Measurements from ENCODE around the gene XRCC4.

The XRCC4 gene

DNA sequence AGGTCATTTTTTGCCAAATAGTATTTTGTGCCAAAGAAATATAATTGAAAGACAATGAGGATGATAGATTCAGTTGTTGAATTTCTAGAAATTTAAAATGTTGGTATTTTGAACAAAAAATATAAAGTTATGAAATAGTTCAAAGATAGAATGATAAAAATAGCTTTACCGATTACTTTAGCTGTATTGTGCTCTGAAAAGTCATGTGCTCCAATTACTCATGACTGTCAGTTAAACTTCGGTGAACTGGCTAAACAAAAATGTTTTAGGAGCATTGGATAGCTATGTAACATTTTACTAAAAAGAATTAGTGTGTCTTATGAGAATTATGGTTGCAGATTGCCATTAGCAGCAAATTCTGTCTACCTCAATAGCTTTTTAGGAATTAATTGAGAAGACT lies 216.9 kb downstream of the XRCC4 start:
- H3K27ac ChIP-seq = no peak overlapping the region
- no peak for TF ChIP-seq ZFX (IDR thresholded peaks at IDR 0.05)
- TF ChIP-seq, protein P1, sequence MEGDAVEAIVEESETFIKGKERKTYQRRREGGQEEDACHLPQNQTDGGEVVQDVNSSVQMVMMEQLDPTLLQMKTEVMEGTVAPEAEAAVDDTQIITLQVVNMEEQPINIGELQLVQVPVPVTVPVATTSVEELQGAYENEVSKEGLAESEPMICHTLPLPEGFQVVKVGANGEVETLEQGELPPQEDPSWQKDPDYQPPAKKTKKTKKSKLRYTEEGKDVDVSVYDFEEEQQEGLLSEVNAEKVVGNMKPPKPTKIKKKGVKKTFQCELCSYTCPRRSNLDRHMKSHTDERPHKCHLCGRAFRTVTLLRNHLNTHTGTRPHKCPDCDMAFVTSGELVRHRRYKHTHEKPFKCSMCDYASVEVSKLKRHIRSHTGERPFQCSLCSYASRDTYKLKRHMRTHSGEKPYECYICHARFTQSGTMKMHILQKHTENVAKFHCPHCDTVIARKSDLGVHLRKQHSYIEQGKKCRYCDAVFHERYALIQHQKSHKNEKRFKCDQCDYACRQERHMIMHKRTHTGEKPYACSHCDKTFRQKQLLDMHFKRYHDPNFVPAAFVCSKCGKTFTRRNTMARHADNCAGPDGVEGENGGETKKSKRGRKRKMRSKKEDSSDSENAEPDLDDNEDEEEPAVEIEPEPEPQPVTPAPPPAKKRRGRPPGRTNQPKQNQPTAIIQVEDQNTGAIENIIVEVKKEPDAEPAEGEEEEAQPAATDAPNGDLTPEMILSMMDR (conservative IDR thresholded peaks at IDR 0.05) = no peak

DNA sequence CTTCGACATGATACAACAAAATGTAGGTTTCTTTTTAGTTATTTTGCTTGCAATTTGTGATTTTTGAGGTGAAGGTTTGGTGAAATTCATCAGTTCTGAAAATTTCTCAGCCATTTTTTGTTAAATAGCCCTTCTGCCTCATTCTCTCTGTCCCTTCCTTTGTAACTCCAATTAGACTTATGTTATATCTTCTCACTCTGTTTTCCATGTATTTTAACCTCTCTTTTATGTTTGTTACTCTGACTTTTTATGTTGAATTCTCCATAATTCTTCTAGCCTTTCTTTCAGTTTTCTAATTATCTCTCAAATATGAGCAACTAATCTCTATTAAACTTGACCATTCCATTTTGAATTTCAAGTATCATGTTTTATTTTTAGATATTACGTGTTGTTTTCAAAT lies 222.0 kb downstream of the XRCC4 start:
- H3K27ac ChIP-seq = no peak overlapping the region
- TF ChIP-seq, protein P1 (conservative IDR thresholded peaks at IDR 0.05) = no peak
- no peak for TF ChIP-seq ZFX (IDR thresholded peaks at IDR 0.05)

- TF ChIP-seq ZFX (IDR thresholded peaks at IDR 0.05) = no peak
- TF ChIP-seq, protein P1 (conservative IDR thresholded peaks at IDR 0.05) = no peak
- H3K27ac ChIP-seq = no peak overlapping the region
Measured at GRCh38 chr5:83306572-83307241, 229.4 kb downstream of the XRCC4 start.

DNA sequence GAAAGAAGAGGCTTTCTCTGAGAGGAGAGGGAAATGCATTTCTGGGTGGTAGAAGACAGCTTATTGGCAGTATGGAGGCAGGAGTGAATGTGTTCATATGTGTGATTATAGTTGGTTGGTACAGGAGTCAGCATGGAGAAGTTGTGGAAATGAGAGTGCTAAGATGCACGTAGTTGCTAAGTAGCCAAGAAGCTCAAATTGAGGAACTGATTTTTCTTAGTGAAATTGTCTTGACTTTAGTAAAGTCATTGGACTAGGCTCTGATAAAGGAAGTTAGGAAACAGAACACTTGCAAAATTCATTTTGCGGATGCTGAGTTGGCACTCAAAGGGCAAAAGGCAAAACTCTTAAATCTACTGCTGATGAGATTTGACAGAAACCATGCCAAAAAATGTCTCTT lies 235.3 kb downstream of the XRCC4 start:
- no peak for TF ChIP-seq ZFX (IDR thresholded peaks at IDR 0.05)
- TF ChIP-seq, protein P1 (conservative IDR thresholded peaks at IDR 0.05) = no peak

GRCh38 chr5:83313436-83313835 lies 236.1 kb downstream of the XRCC4 start:
- no peak for TF ChIP-seq ZFX (IDR thresholded peaks at IDR 0.05)
- TF ChIP-seq, protein P1 (conservative IDR thresholded peaks at IDR 0.05) = no peak
- no peak overlapping the region for H3K27ac ChIP-seq

More for the DNA sequence above, 235.3 kb downstream of the XRCC4 start:
- no peak overlapping the region for H3K27ac ChIP-seq

DNA sequence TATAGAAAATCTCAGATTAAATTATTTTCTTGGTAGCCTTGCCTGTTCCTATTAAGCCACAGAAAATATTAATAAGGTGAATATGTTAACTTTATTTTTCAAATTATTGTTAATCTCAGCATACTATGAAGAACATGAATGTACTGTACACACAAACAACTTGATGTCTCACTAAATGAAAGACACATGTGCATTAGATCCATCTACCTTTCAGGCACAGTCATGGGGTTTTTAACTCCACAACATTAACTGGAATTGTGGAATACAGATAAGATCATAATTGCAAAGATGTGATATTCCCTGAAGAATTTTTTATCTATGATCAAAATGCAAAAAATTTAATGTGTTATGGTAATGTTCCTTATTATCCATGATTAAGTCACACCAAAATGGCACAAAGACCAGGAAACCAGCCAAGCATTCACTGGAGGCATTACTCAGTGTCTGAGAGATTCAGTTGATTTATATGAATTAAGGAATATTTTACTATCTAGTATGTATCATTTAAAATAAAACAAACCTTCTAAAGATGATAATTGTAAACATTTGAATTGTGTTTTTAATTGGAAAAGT lies 244.2 kb downstream of the XRCC4 start:
- no peak for TF ChIP-seq ZFX (IDR thresholded peaks at IDR 0.05)
- TF ChIP-seq, protein P1 (conservative IDR thresholded peaks at IDR 0.05) = no peak
- H3K27ac ChIP-seq = no peak overlapping the region

GRCh38 chr5:83322273-83322924 lies 245.1 kb downstream of the XRCC4 start:
- TF ChIP-seq, protein P1 (conservative IDR thresholded peaks at IDR 0.05) = no peak
- no peak for TF ChIP-seq ZFX (IDR thresholded peaks at IDR 0.05)
- H3K27ac ChIP-seq = no peak overlapping the region
